GM18498 (cell line): ENCODE data around the gene FOSL1.
"Not testable (repeated sequence)": the region's sequence is repeated elsewhere in the genome, so short reads cannot be mapped to it uniquely, and the experiment has no call there.

ENCODE experiments used
- ATAC-seq: cut with Tn5 transposase; IDR thresholded peaks from one replicate; pipeline ENCODE4 v1.9.1; 2021; ENCODE audit warnings: mild to moderate bottlenecking, moderate library complexity; ENCODE audit not compliant: unreplicated experiment

Gene FOSL1

GRCh38 chr11:65854161-65854592 is 46.0 kb downstream of the FOSL1 start:
- ATAC-seq, result no peak

DNA sequence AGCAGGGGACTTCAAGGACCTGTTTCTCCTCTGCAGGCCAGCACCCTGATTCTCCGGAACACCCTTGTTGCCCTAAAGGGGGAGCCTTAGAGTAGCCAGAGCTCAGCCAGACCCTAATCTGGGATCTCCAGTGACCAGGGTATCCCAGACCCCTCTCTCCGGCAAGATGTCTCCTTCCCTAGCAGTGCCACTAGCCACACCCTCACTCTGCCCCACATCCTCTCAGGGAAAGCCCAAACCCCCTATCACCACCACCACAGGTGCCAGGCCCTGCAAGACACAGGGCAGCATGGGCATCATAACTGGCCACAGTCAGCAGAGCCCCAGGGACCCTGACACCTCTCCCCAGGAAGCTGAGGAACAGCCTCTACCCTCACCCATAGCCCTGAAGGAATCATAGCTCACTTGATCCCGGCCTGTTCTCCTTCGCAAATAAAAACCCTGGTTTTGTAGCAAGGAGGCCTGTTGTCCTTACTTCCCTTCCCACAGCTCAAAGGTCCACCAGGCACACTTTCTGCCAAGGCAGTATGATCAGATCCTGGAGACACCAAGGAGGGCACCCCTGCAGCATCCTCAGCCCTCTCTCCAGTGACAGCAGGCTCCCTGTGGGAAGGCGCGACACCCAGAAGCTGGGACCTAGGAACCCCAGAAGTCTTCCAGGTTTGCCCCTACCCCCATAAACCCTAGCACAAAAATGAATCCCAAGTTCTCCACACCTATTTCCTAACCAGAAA is 46.8 kb downstream of the FOSL1 start:
- ATAC-seq, result no peak

DNA sequence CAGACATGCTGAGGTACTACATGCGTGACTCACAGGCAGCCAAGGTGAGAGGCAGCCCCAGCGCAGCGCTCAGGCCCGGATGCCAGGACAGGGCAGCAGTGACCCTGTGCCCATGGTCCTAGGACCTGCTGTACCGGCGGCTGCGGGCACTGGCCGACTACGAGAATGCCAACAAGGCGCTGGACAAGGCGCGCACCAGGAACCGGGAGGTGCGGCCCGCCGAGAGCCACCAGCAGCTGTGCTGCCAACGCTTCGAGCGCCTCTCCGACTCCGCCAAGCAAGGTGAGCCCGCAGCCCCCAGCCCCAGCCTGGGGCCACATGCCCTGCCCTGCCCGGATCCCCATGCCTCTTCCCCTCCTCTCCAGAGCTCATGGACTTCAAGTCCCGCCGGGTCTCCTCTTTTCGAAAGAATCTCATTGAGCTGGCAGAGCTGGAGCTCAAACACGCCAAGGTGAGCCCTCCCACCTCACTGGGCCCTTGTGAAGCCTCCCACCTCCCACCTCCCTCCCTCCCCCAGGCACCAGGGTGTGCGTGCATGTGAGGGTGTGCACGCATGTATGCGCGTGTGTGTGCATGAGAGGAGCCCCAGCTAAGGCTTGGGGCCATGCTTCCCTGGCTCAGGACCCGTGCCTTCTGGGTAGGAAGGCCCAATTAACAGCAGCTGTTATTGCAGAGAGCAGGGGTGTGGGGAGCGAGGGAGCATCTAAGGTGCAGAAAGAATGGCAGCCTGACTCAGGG is 47.5 kb downstream of the FOSL1 start:
- no peak for ATAC-seq

DNA sequence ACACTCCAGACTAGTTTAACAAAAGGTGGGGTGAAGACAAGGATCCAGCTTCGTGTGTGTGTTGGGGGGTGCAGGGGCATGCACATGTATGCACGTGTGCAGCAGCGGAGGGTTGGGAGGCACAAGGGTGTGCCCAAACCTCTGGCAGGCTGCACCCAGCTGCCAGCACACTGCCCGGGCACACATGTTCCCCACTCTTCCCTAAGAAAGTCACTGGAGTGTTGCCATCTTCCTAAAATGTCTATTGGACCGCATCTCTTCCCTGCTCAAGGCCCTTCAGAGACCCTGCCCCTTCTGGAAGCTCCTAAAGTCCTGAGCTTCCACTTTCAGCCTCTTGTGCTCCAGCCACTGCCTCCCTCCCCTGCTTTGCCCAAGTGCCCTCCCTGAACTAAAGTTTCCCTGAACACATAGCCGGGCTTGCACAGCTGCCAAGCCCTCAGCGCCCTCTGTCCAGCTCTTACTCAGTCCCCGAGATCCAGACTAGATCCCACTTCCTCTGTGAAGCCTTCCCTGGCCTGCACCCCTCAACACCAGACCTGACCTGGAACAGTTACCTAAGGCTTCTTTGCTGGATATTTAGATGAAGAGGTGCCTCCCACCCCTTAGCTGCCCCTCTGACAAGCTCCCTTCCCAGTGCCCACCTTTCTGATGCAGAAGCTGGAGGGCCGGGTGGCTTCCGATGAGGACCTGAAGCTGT is 48.2 kb downstream of the FOSL1 start:
- ATAC-seq, result no peak

DNA sequence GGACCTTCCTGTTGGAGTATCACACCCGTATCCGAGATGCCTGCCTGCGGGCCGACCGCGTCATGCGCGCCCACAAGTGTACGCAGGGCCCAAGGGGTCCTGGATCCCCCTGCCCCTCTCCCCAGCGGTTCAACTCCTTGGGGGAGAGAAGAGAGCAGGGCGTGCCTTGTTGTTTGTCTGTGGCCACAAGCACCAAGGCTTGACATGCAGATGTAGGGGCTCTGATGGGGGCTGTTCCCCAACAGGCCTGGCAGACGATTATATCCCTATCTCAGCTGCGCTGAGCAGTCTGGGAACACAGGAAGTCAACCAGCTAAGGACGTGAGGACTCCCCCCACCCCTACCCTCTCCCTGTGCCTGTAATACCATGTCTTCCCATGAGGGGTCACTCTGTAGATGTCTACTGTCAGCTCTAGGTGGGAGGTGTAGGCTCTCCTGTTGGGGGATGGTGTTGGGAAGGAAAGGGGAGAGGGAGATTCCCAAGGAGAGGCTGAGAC is 49.1 kb downstream of the FOSL1 start:
- ATAC-seq, result no peak

GRCh38 chr11:65850217-65851082 is 49.7 kb downstream of the FOSL1 start:
- ATAC-seq, result no peak

- ATAC-seq, result no peak
Measured at GRCh38 chr11:65849771-65850216, 50.4 kb downstream of the FOSL1 start.

- ATAC-seq, result no peak
Measured at GRCh38 chr11:65849366-65849765, 50.8 kb downstream of the FOSL1 start.

GRCh38 chr11:65848693-65849092 is 51.5 kb downstream of the FOSL1 start:
- not testable (repeated sequence) for ATAC-seq

DNA sequence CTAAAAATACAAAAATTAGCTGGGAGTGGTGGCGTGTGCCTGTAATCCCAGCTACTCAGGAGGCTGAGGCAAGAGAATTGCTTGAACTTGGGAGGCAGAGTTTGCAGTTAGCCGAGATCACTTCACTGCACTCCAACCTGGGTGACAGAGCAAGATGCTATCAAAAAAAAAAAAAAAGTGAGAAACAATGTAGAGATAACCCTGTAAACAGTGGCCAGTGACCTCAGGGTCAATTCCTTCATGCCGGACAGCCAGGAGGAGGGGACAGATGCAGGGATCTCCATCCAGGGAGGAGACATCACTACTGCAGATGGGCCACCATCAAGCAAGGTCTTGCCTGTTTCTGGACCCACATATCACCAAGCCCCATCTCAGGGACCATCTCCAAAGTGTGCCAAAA is 52.4 kb downstream of the FOSL1 start:
- ATAC-seq, result no peak

GRCh38 chr11:65844231-65844872 is 55.8 kb downstream of the FOSL1 start:
- no peak for ATAC-seq

DNA sequence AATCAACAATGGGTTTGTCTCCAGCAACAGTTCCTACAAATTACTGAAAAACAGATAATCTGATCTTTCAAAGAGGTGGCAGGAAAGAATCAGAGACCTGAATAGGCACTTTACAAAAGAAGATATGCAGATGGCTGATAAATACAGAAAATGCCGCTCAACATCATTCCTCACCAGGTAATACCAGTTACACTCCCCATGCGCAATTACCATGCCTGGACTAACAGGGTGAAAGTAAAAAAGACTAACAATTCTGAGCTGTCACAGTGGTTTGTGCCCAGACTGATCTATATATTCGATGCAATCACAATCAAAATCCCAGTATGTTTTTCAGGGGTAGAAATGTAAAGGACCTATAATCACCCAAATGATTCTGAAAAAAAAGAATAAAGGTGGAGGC is 56.4 kb downstream of the FOSL1 start:
- ATAC-seq, result no peak

DNA sequence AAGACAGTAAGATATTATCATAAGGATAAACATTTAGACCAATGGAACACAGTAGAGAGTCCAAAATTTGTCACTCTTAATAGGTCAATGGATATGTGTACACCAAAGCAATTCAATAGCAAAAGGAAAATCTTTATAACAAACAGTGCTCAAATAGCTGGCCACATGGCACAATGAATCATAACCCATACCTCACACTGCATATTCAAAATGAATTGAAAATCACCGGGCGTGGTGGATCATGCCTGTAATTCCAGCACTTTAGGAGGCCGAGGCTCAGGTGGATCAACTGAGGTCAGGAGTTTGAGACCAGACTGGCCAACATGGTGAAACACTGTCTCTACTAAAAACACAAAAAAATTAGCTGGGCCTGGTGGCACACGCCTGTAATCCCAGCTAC is 58.0 kb downstream of the FOSL1 start:
- no peak for ATAC-seq
